ENCODE results near the gene AEBP2.
"Not testable (repeated sequence)": the region's sequence is repeated elsewhere in the genome, so short reads cannot be mapped to it uniquely, and the experiment has no call there.

DNA sequence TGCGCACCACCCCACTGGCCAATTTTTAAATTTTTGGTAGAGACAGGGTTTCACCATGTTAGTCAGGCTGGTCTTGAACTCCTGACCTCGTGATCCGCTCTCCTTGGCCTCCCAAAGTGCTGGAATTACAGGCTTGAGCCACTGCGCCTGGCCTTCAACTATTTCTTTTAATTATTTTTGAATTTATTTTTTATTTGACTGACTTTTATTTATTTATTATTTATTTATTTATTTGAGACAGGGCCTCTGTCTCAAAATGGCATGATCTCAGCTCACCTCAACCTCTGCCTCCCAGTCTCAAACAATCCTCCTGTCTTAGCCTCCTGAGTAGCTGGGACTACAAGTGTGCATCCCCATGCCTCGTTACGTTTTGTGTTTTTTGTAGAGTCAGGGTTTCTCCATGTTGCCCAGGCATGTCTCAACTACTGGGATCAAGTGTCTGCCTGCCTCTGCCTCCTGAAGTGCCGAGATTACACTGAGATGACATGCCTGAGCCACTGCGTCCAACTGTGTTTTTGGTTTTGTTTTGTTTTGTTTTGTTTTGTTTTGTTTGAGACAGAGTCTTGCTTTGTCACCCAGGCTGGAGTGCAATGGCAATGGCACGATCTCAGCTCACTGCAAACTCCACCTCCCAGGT lies 38.5 kb upstream of the AEBP2 start:
- TF ChIP-seq, protein P1, sequence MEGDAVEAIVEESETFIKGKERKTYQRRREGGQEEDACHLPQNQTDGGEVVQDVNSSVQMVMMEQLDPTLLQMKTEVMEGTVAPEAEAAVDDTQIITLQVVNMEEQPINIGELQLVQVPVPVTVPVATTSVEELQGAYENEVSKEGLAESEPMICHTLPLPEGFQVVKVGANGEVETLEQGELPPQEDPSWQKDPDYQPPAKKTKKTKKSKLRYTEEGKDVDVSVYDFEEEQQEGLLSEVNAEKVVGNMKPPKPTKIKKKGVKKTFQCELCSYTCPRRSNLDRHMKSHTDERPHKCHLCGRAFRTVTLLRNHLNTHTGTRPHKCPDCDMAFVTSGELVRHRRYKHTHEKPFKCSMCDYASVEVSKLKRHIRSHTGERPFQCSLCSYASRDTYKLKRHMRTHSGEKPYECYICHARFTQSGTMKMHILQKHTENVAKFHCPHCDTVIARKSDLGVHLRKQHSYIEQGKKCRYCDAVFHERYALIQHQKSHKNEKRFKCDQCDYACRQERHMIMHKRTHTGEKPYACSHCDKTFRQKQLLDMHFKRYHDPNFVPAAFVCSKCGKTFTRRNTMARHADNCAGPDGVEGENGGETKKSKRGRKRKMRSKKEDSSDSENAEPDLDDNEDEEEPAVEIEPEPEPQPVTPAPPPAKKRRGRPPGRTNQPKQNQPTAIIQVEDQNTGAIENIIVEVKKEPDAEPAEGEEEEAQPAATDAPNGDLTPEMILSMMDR (IDR thresholded peaks at IDR 0.05) = not testable (repeated sequence)
- not testable (repeated sequence) for TF ChIP-seq POLR2AphosphoS5, EP300, POLR2A (IDR thresholded peaks at IDR 0.05)

Data from gastroesophageal sphincter (tissue), 3 donors.